ENCODE data around the gene NID1. TPM values are rescaled to one million over a fixed set of nuclear protein-coding genes. Genes with fewer than 3 reads are reported as not detected.

NID1 gene
- total and polyA plus RNA-seq, 4 donors: 21.2 to 90.1 (median 55.2) TPM

GRCh38 chr1:236059011-236059410 is 5.9 kb downstream of the NID1 start:
- Histone ChIP-seq H3K27ac (ENCODE audit: low read depth in 1 of 2, low read length in 2 of 2) (peak overlapping the region; percentile 81 to 98), H3K4me1 (ENCODE audit: control insufficient read depth in 4 of 4, insufficient read depth in 4 of 4, low read length in 3 of 4) (peaks cover 4 to 56% (median 29%) of the 10 kb centered on the region in 4 donors), H3K9me3 (ENCODE audit: control insufficient read depth in 4 of 4, low read length in 3 of 4) (no peaks in the 10 kb centered on the region), H3K27me3 (ENCODE audit: control insufficient read depth in 4 of 4, insufficient read depth in 4 of 4, low read length in 3 of 4) (no peaks in the 10 kb centered on the region), H3K4me3 (ENCODE audit: low read depth in 1 of 3, low read length in 3 of 3) (peak overlapping the region in 2 of 3 donors; percentile 18 to 27), H3K36me3 (ENCODE audit: control insufficient read depth in 4 of 4, insufficient read depth in 3 of 4, low read depth in 1 of 4, low read length in 3 of 4) (peaks cover 0 to 5% (median 2%) of the 10 kb centered on the region in 4 donors), H3K9ac (ENCODE audit: low read depth in 1 of 2, low read length in 2 of 2) (peak overlapping the region; percentile 69 to 78)
- DNase-seq (ENCODE audit: low spot score): no peak
- WGBS: 21% methylated on average over 5 of the region's 5 CpGs
- TF ChIP-seq GABPA (IDR thresholded peaks at IDR 0.05 in 1 of 2, conservative IDR thresholded peaks at IDR 0.05 in 1 of 2) (peak in 1 of 2 donors; percentile 41), FOXA1 (IDR thresholded peaks at IDR 0.05) (peak; percentile 65), SP1 (IDR thresholded peaks at IDR 0.05) (peak; percentile 90), TAF1 (conservative IDR thresholded peaks at IDR 0.05) (peak; percentile 9), YY1 (IDR thresholded peaks at IDR 0.05) (peak; percentile 85), HNF4G (IDR thresholded peaks at IDR 0.05) (peak; percentile 72), JUND (IDR thresholded peaks at IDR 0.05) (peak; percentile 69 to 91), NR2F2 (IDR thresholded peaks at IDR 0.05) (peak; percentile 89), ZBTB33 (IDR thresholded peaks at IDR 0.05) (peak; percentile 42), HNF4A (conservative IDR thresholded peaks at IDR 0.05) (peak; percentile 88 to 91), EGR1 (IDR thresholded peaks at IDR 0.05; ENCODE audit: low read depth in 2 of 2) (peak in 1 of 2 donors; percentile 33), CTCF (IDR thresholded peaks at IDR 0.05; ENCODE audit: low read depth, low read length, missing input control) (no peak), ATF3 (IDR thresholded peaks at IDR 0.05) (peak; percentile 66), REST (IDR thresholded peaks at IDR 0.05) (peak; percentile 64), RAD21 (IDR thresholded peaks at IDR 0.05) (peak in 1 of 2 donors; percentile 56), MAX (IDR thresholded peaks at IDR 0.05) (peak; percentile 81), FOXA2 (IDR thresholded peaks at IDR 0.05) (peak; percentile 72), RXRA (IDR thresholded peaks at IDR 0.05) (peak; percentile 92 to 94)
